H1 (cell line): ENCODE measurements around the gene KIF26B. TPM values are rescaled to one million over a fixed set of nuclear protein-coding genes. Genes with fewer than 3 reads are reported as not detected.

Experiments
- CTCF ChIA-PET: fragments of 300-600 bp; sonication (Branson Sonifier 250); formaldehyde crosslinking; loops from one replicate; lab custom pipeline; 2021; ENCODE audit not compliant: partially characterized antibody; lab: Charles Lee
- POLR2A ChIA-PET: fragments of 300-600 bp; sonication (Branson Sonifier 250); formaldehyde crosslinking; loops from one replicate; lab custom pipeline; 2021; ENCODE audit warnings: inconsistent platforms; ENCODE audit not compliant: partially characterized antibody; lab: Charles Lee
- DNase-seq, 2 experiments: peaks; one replicate each; pipeline versions ENCODE4 v3.0.0 to v3.0.0-alpha.2; 2010 to 2022; ENCODE audit warnings: low spot score in 2 of 2, low read depth in 1 of 2, mixed read lengths in 1 of 2
- FAIRE-seq: peaks from 2 replicates; lab custom pipeline; 2011; peaks lifted over from hg19 to GRCh38; lab: Jason Lieb, UNC
- H2AFZ ChIP-seq: 2 replicates; pipeline ENCODE4 v1.8.1; 2012; ENCODE audit warnings: low read length, inconsistent platforms
- H2AK5ac ChIP-seq: 2 replicates; pipeline ENCODE4 v1.6.1; 2013; ENCODE audit warnings: low read depth, low read length
- H2BK120ac ChIP-seq: replicated peaks from 2 replicates; pipeline ENCODE3; 2013; ENCODE audit warnings: low read depth, low read length, inconsistent platforms
- H2BK12ac ChIP-seq: 2 replicates; pipeline ENCODE4 v1.6.1; 2013; ENCODE audit warnings: low read depth, low read length
- H2BK15ac ChIP-seq: 2 replicates; pipeline ENCODE4 v1.6.1; 2013; ENCODE audit warnings: low read length
- H2BK20ac ChIP-seq: 2 replicates; pipeline ENCODE4 v1.6.1; 2013; ENCODE audit warnings: low read length
- H2BK5ac ChIP-seq: 2 replicates; pipeline ENCODE4 v1.6.1; 2013; ENCODE audit warnings: low read depth, low read length
- H3K14ac ChIP-seq: 2 replicates; pipeline ENCODE4 v1.6.1; 2013; ENCODE audit warnings: inconsistent platforms; ENCODE audit not compliant: insufficient read length
- H3K18ac ChIP-seq: 2 replicates; pipeline ENCODE4 v1.6.1; 2013; ENCODE audit warnings: low read length; ENCODE audit errors: extremely low read depth
- H3K23ac ChIP-seq: 2 replicates; pipeline ENCODE4 v1.6.1; 2013; ENCODE audit warnings: inconsistent platforms; ENCODE audit not compliant: insufficient read length
- H3K23me2 ChIP-seq: 2 replicates; pipeline ENCODE4 v1.6.1; 2013; ENCODE audit warnings: low read depth, low read length
- H3K27ac ChIP-seq: 2 replicates; pipeline ENCODE4 v1.6.1; 2011; ENCODE audit warnings: low read depth, low read length, inconsistent platforms
- H3K27me3 ChIP-seq, 4 experiments: replicated peaks in 1 of 4; 1 replicate in 1 of 4; 2 replicates in 3 of 4; pipeline versions ENCODE4 v1.6.1 to v1.8.1; 2011 to 2013; ENCODE audit warnings: low read length in 3 of 4, mild to moderate bottlenecking in 3 of 4, inconsistent platforms in 2 of 4, mixed read lengths in 2 of 4, moderate library complexity in 1 of 4; ENCODE audit not compliant: control insufficient read depth in 3 of 4, insufficient read depth in 3 of 4; ENCODE audit errors: extremely low read depth in 1 of 4
- H3K36me3 ChIP-seq, 4 experiments: 2 replicates each; pipeline versions ENCODE4 v1.6.1 to v1.8.1; 2011 to 2013; ENCODE audit warnings: mild to moderate bottlenecking in 4 of 4, low read length in 3 of 4, moderate library complexity in 2 of 4, control low read depth in 1 of 4, inconsistent platforms in 1 of 4; ENCODE audit not compliant: insufficient read depth in 4 of 4, control insufficient read depth in 2 of 4
- H3K4ac ChIP-seq: replicated peaks from 2 replicates; pipeline ENCODE3; 2013; ENCODE audit warnings: low read length, low read depth, mixed read lengths, inconsistent platforms; ENCODE audit not compliant: insufficient read length
- H3K4me1 ChIP-seq, 4 experiments: replicated peaks in 1 of 4; 1 replicate in 1 of 4; 2 replicates in 3 of 4; pipeline versions ENCODE4 v1.6.1 to v1.8.1; 2011 to 2013; ENCODE audit warnings: low read length in 3 of 4, inconsistent platforms in 2 of 4, mixed read lengths in 1 of 4; ENCODE audit not compliant: insufficient read depth in 4 of 4, control insufficient read depth in 3 of 4
- H3K4me2 ChIP-seq, 2 experiments: 2 replicates each; pipeline versions ENCODE4 v1.6.1 to v1.8.1; 2011 to 2013; ENCODE audit warnings: low read depth in 2 of 2, low read length in 2 of 2, control low read depth in 1 of 2, inconsistent platforms in 1 of 2, mild to moderate bottlenecking in 1 of 2; ENCODE audit not compliant: insufficient read depth in 1 of 2
- H3K4me3 ChIP-seq, 4 experiments: fragments of 200-600, 300-600 bp in 1 of 4; sonication (generic), shearing (Covaris generic), sonication (Bioruptor Twin) in 1 of 4; 2 replicates each; pipeline versions ENCODE4 v1.5.1 to v1.8.1; 2011 to 2016; ENCODE audit warnings: low read length in 4 of 4, low read depth in 3 of 4, control low read depth in 2 of 4, inconsistent platforms in 2 of 4, mild to moderate bottlenecking in 2 of 4, mixed read lengths in 1 of 4, moderate library complexity in 1 of 4; ENCODE audit not compliant: insufficient read depth in 2 of 4; ENCODE audit errors: extremely low read depth in 1 of 4
- H3K56ac ChIP-seq: replicated peaks from 2 replicates; pipeline ENCODE3; 2013; ENCODE audit warnings: low read depth, mild to moderate bottlenecking, mixed read lengths, low read length, inconsistent platforms; ENCODE audit not compliant: insufficient read length
- H3K79me1 ChIP-seq: 2 replicates; pipeline ENCODE4 v1.6.1; 2013; ENCODE audit warnings: low read depth, low read length, control low read depth
- H3K79me2 ChIP-seq, 2 experiments: 2 replicates each; pipeline versions ENCODE4 v1.6.1 to v1.8.1; 2012 to 2013; ENCODE audit warnings: low read length in 2 of 2, mild to moderate bottlenecking in 2 of 2, inconsistent platforms in 1 of 2; ENCODE audit not compliant: insufficient read depth in 2 of 2, control insufficient read depth in 1 of 2
- H3K9ac ChIP-seq, 4 experiments: replicated peaks in 1 of 4; 1 replicate in 1 of 4; 2 replicates in 3 of 4; pipeline versions ENCODE4 v1.6.1 to v1.8.1; 2011 to 2013; ENCODE audit warnings: low read depth in 3 of 4, low read length in 3 of 4, control low read depth in 2 of 4, mild to moderate bottlenecking in 2 of 4, moderate library complexity in 2 of 4, inconsistent platforms in 1 of 4; ENCODE audit errors: extremely low read depth in 1 of 4
- H3K9me3 ChIP-seq, 2 experiments: 2 replicates each; pipeline versions ENCODE4 v1.6.1 to v1.8.1; 2012 to 2013; ENCODE audit warnings: mild to moderate bottlenecking in 2 of 2, moderate library complexity in 2 of 2, control low read depth in 1 of 2, inconsistent platforms in 1 of 2, low read depth in 1 of 2, low read length in 1 of 2, mixed read lengths in 1 of 2; ENCODE audit not compliant: insufficient read depth in 2 of 2
- H4K20me1 ChIP-seq, 2 experiments: replicated peaks in 1 of 2; 2 replicates each; pipeline versions ENCODE3 to v1.8.1; 2011 to 2013; ENCODE audit warnings: inconsistent platforms in 2 of 2, low read length in 2 of 2, mild to moderate bottlenecking in 1 of 2; ENCODE audit not compliant: insufficient read depth in 2 of 2, control insufficient read depth in 1 of 2
- H4K5ac ChIP-seq: 2 replicates; pipeline ENCODE4 v1.6.1; 2013; ENCODE audit warnings: low read length, low read depth, mixed read lengths, inconsistent platforms; ENCODE audit not compliant: insufficient read length
- H4K8ac ChIP-seq: 2 replicates; pipeline ENCODE4 v1.8.0; 2013; ENCODE audit warnings: mild to moderate bottlenecking, moderate library complexity, low read length, inconsistent platforms; ENCODE audit not compliant: insufficient read depth; ENCODE audit errors: extremely low read depth
- H4K91ac ChIP-seq: replicated peaks from 2 replicates; pipeline ENCODE3; 2013; ENCODE audit warnings: low read length, mixed read lengths, inconsistent platforms; ENCODE audit not compliant: insufficient read length
- GABPA ChIP-seq: IDR thresholded peaks from 2 replicates; pipeline ENCODE4 v1.6.1; 2011; ENCODE audit warnings: mild to moderate bottlenecking, low read length, moderate library complexity, borderline replicate concordance; ENCODE audit not compliant: insufficient read depth
- RNF2 ChIP-seq: fragments of 200-900, 300-1000 bp; sonication (generic); IDR thresholded peaks from 2 replicates; pipeline ENCODE4 v1.7.1; 2016; ENCODE audit warnings: borderline replicate concordance, low read depth, mild to moderate bottlenecking, antibody characterized with exemption, low read length; ENCODE audit not compliant: poor library complexity, severe bottlenecking; ENCODE audit errors: missing control alignments
- WGBS, 2 experiments: shearing (Covaris generic) in 1 of 2; methylation state at CpG; one replicate each; pipeline versions ENCODE4 v1.1.6 to v1.1.7; 2013 to 2015; ENCODE audit warnings: low lambda C conversion rate in 2 of 2, mixed read lengths in 2 of 2, inconsistent platforms in 1 of 2, low coverage in 1 of 2, missing lambda C conversion rate in 1 of 2; ENCODE audit not compliant: insufficient replicate concordance in 2 of 2, insufficient coverage in 1 of 2, insufficient read length in 1 of 2; ENCODE audit errors: extremely low coverage in 1 of 2, missing lambda C conversion rate in 1 of 2; 5-methylcytosine and 5-hydroxymethylcytosine counted together
- polyA plus RNA-seq, 7 experiments: library from polyadenylated mRNA; depleted of rRNA in 3 of 7; stranded (reverse) in 5 of 7; unstranded in 2 of 7; fragments of >200 nt in 5 of 7; fragments of 200-250 nt in 2 of 7; gene quantifications; 1 replicate in 5 of 7; 2 replicates in 1 of 7; 4 replicates in 1 of 7; pipeline versions ENCODE4 v1.2.1 to v1.2.3, GENCODE V29; 2011 to 2013; ENCODE audit warnings: missing spikeins in 2 of 7, mixed read lengths in 2 of 7
- total RNA-seq: library from RNA; stranded (reverse); fragmentation: NEBNext Ultra II Directional; extraction: Animal tissue kit (Norgen Biotek cat#: 25700); gene quantifications from 2 replicates; pipeline ENCODE4 v1.2.1, GENCODE V29; 2021

Gene KIF26B
- total and polyA plus RNA-seq, 2 of the 8 experiments (the other 6 are each of a cell fraction or from before 2014, with no cell fraction given): 0.06 to 0.28 TPM

GRCh38 chr1:245656189-245656717 lies 501.5 kb downstream of the KIF26B start:
- H3K79me1 ChIP-seq: no peaks in the 10 kb centered on the region
- H3K27me3 ChIP-seq: no peaks in the 10 kb centered on the region
- H3K23me2 ChIP-seq: no peaks in the 10 kb centered on the region
- ChIA-PET POLR2A (no interaction called here), CTCF (interaction anchor here (0.6 to 1.1 kb wide), 3 partner anchors 10 to 412 kb away, joined by 3 read pairs; no protein-coding TSS in a partner anchor)
- no peak overlapping the region for H3K27ac ChIP-seq
- no peak overlapping the region for H3K14ac ChIP-seq
- DNase-seq (no peak), FAIRE-seq (no peak)
- H2BK15ac ChIP-seq: no peak overlapping the region
- no peaks in the 10 kb centered on the region for H3K79me2 ChIP-seq
- H2BK20ac ChIP-seq: no peak overlapping the region
- H3K4ac ChIP-seq: no peak overlapping the region
- H3K4me1 ChIP-seq: peaks cover 0 to 5% (median 0%) of the 10 kb centered on the region in 4 experiments; a peak in 2 of 7 replicates
- peak overlapping the region; percentile 33; the same call in 1 of the 2 replicates for H2AK5ac ChIP-seq
- no peak overlapping the region for H3K4me2 ChIP-seq
- H3K4me3 ChIP-seq: no peak overlapping the region
- peaks cover 4 to 6% of the 10 kb centered on the region in 2 experiments; a peak in 3 of 4 replicates for H3K9me3 ChIP-seq
- H3K56ac ChIP-seq: no peak overlapping the region
- no peak overlapping the region for H4K8ac ChIP-seq
- no peak overlapping the region for H4K91ac ChIP-seq
- H2AFZ ChIP-seq: no peak overlapping the region
- H3K36me3 ChIP-seq: no peaks in the 10 kb centered on the region
- no peak overlapping the region for H4K5ac ChIP-seq
- no peak overlapping the region for H3K23ac ChIP-seq
- no peak overlapping the region for H3K9ac ChIP-seq
- WGBS, 2 experiments: 95% methylated on average over 11 of the region's 11 CpGs; no CpG with 5 or more reads in 1 of the 2 experiments
- 0 out of 2 replicates have a peak overlapping the region, but pooled peaks have one; percentile 19 for H2BK12ac ChIP-seq
- no peak overlapping the region for H3K18ac ChIP-seq
- no peaks in the 10 kb centered on the region for H4K20me1 ChIP-seq
- no peak overlapping the region for H2BK120ac ChIP-seq
- peak overlapping the region; percentile 40; the same call in 1 of the 2 replicates for H2BK5ac ChIP-seq
- TF ChIP-seq RNF2 (no peak), GABPA (no peak)
